Upper lobe of left lung (tissue), 4 donors: ENCODE results near the gene CDKN2AIPNL.

ENCODE experiments used
- CTCF ChIP-seq, 6 experiments: fragments of 450-650 bp in 4 of 6; fragments of 200-600 bp in 2 of 6; sonication (generic) in 2 of 6; IDR thresholded peaks; one replicate each; pipeline ENCODE4 v1.5.1; 2016 to 2019; ENCODE audit warnings: antibody characterized with exemption in 6 of 6
- EP300 ChIP-seq, 4 donors: sonication (generic); formaldehyde crosslinking; IDR thresholded peaks; one replicate each; pipeline ENCODE4 v1.5.1; 2017; ENCODE audit warnings: antibody characterized with exemption in 4 of 4, control low read depth in 2 of 4
- POLR2A ChIP-seq, 4 donors: fragments of 450-650 bp; IDR thresholded peaks; one replicate each; pipeline ENCODE4 v1.5.1; 2016 to 2017; ENCODE audit warnings: antibody characterized with exemption in 4 of 4, mild to moderate bottlenecking in 2 of 4

- TF ChIP-seq CTCF (IDR thresholded peaks at IDR 0.05) = no peak
- TF ChIP-seq POLR2A (IDR thresholded peaks at IDR 0.05) = no peak
- TF ChIP-seq EP300 (IDR thresholded peaks at IDR 0.05) = no peak
Observed at GRCh38 chr5:134451936-134452505, 40.3 kb upstream of the CDKN2AIPNL start.
